ENCODE data around the gene UBASH3B. TPM values are rescaled to one million over a fixed set of nuclear protein-coding genes. Genes with fewer than 3 reads are reported as not detected.

UBASH3B gene
- total RNA-seq, 1 donor from 2014 or later = 6.7 TPM

DNA sequence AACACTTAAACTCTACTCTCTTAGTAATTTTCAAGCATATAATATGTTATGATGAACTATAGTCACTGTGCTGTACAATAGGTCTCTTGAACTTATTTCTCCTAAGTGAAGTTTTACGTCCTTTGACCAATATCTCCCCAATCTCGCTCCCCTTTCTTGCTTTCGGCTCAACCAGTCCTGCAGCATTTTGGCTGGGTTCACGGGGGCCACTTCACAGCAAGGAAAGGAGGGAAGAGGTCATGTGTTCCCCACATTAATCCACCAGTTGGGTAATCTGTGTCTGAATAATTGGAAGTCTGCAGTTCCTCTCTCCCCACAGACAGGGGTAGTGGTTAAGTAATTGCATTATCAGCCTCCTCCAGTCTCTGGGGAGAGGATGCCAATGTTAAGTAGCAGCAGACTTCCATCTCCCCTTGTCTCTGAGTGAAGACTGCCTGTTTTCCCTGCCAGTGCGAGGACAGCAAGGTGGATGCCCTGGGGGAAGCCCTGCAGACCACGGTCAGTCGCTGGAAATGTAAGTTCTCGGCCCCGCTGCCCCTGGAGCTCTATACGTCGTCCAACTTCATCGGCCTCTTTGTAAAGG lies 123.6 kb downstream of the UBASH3B start:
- Mint-ChIP-seq H3K9me3 (ENCODE audit: unreplicated experiment) (no peaks in the 10 kb centered on the region), H3K4me3 (ENCODE audit: unreplicated experiment) (peak overlapping the region; percentile 20), H3K27me3 (ENCODE audit: unreplicated experiment) (peaks cover 4% of the 10 kb centered on the region), H3K36me3 (ENCODE audit: unreplicated experiment) (no peaks in the 10 kb centered on the region), H3K27ac (ENCODE audit: unreplicated experiment) (no peak overlapping the region), H3K4me1 (ENCODE audit: low read depth, unreplicated experiment) (peaks cover 25% of the 10 kb centered on the region)
- no peak for DNase-seq
- no peak for TF ChIP-seq CTCF (IDR thresholded peaks at IDR 0.05; ENCODE audit: partially characterized antibody, unreplicated experiment)

- no peak for TF ChIP-seq CTCF (IDR thresholded peaks at IDR 0.05; ENCODE audit: partially characterized antibody, unreplicated experiment)
- Mint-ChIP-seq H3K27ac (ENCODE audit: unreplicated experiment) (no peak overlapping the region), H3K27me3 (ENCODE audit: unreplicated experiment) (peaks cover 4% of the 10 kb centered on the region), H3K4me1 (ENCODE audit: low read depth, unreplicated experiment) (peaks cover 33% of the 10 kb centered on the region), H3K4me3 (ENCODE audit: unreplicated experiment) (no peak overlapping the region), H3K9me3 (ENCODE audit: unreplicated experiment) (no peaks in the 10 kb centered on the region), H3K36me3 (ENCODE audit: unreplicated experiment) (no peaks in the 10 kb centered on the region)
- DNase-seq = no peak
These were observed 124.9 kb downstream of the UBASH3B start for GRCh38 chr11:122780296-122780949.

DNA sequence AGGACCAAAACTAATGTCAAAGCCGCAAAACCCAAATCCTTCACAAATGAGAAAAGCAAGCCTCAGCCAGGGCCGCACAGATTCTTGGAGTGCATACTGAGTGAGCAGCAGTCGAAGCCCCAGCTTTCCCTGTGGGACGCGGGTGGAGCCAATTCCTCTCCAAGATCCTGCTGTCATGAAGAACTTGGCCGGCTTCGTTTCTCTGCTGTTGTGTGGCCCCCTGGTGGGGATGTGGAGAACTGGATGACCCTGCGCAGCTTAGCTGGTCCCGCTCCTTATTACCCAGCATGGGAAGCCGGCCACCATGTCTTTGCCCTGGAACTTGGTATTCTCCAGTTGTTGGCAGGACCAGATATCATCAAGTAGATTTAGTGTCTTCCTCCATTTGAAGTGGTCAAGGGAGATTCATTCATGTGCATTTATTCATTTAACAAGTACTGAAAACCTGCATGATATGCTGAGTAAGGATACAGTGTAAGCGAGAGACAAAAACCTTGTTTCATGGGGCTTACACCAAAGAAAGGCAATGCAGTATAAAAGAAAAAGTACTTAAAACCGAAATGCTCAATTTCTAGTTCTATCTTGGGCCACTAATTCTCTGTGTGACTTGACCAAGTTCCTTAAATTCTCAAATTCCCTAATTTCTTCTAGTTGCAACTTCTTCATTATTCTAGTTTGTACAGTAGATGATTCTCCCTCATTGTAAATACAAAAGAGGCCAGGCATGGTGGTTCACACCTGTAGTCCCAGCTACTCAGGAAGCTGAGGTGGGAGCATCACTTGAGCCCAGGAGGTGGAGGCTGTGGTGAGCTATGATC lies 126.1 kb downstream of the UBASH3B start:
- DNase-seq = peak; percentile 92
- H3K4me3 Mint-ChIP-seq (ENCODE audit: unreplicated experiment) = no peak overlapping the region
- H3K9me3 Mint-ChIP-seq (ENCODE audit: unreplicated experiment) = no peaks in the 10 kb centered on the region
- H3K27ac Mint-ChIP-seq (ENCODE audit: unreplicated experiment) = peak overlapping the region; percentile 29
- TF ChIP-seq CTCF (IDR thresholded peaks at IDR 0.05; ENCODE audit: partially characterized antibody, unreplicated experiment) = peak; percentile 95
- H3K4me1 Mint-ChIP-seq (ENCODE audit: low read depth, unreplicated experiment) = peaks cover 35% of the 10 kb centered on the region
- H3K27me3 Mint-ChIP-seq (ENCODE audit: unreplicated experiment) = peaks cover 4% of the 10 kb centered on the region
- H3K36me3 Mint-ChIP-seq (ENCODE audit: unreplicated experiment) = no peaks in the 10 kb centered on the region

DNA sequence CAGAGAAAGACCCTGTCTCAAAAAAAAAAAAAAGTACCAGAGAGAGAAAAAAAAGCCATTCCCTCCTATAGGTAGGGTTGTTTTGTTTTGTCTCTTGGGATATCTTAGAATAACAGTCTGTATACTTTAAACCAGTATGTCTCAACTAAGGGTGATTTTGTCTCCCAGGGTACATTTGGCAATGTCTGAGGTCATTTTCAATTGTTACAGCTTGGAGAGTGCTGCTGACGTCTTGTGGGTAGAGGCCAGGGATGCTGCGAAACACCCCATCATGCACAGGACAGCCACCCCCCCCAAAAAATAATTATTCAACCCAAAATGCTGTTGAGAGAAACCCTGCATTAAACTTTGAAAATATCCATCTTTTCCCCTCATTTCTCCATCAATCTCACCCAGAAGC lies 126.7 kb downstream of the UBASH3B start:
- no peak for TF ChIP-seq CTCF (IDR thresholded peaks at IDR 0.05; ENCODE audit: partially characterized antibody, unreplicated experiment)
- H3K4me3 Mint-ChIP-seq (ENCODE audit: unreplicated experiment) = no peak overlapping the region
- DNase-seq = no peak
- H3K36me3 Mint-ChIP-seq (ENCODE audit: unreplicated experiment) = no peaks in the 10 kb centered on the region
- peaks cover 35% of the 10 kb centered on the region for H3K4me1 Mint-ChIP-seq (ENCODE audit: low read depth, unreplicated experiment)
- H3K9me3 Mint-ChIP-seq (ENCODE audit: unreplicated experiment) = no peaks in the 10 kb centered on the region
- no peak overlapping the region for H3K27ac Mint-ChIP-seq (ENCODE audit: unreplicated experiment)
- peaks cover 4% of the 10 kb centered on the region for H3K27me3 Mint-ChIP-seq (ENCODE audit: unreplicated experiment)

Measured in glutamatergic neuron (in vitro differentiated cells).